ENCODE data around the gene GFPT2. TPM values are rescaled to one million over a fixed set of nuclear protein-coding genes. Genes with fewer than 3 reads are reported as not detected.
A peak's percentile ranks its signal among the peaks of the same experiment; 100 is the strongest.

The GFPT2 gene
- total and polyA plus RNA-seq, 7 donors: 1.2 to 42.7 (median 16.1) TPM

GRCh38 chr5:180332051-180332517 is 21.1 kb downstream of the GFPT2 start:
- H3K4me3 ChIP-seq: no peak overlapping the region
- peaks cover 0 to 22% (median 12%) of the 10 kb centered on the region in 4 donors for H3K4me1 ChIP-seq
- H3K36me3 ChIP-seq: peaks cover 0 to 22% (median 11%) of the 10 kb centered on the region in 4 donors
- DNase-seq: peak; percentile 66
- no peaks in the 10 kb centered on the region for H3K27me3 ChIP-seq
- TF ChIP-seq POLR2A (IDR thresholded peaks at IDR 0.05): no peak
- no peak for TF ChIP-seq POLR2AphosphoS5 (IDR thresholded peaks at IDR 0.05)
- no peak for TF ChIP-seq CTCF (IDR thresholded peaks at IDR 0.05)
- no peak for TF ChIP-seq EP300 (IDR thresholded peaks at IDR 0.05)
- H3K9me3 ChIP-seq: no peaks in the 10 kb centered on the region
- WGBS, 2 donors: 15 to 20% methylated on average over 13 of the region's 13 CpGs
- peak overlapping the region in 3 of 4 donors; percentile 63 to 69 (median 63) for H3K27ac ChIP-seq
- intact Hi-C loops (cut with DNase I): no loop called here

GRCh38 chr5:180331647-180331950 is 21.5 kb downstream of the GFPT2 start:
- Histone ChIP-seq H3K4me1 (peaks cover 0 to 22% (median 12%) of the 10 kb centered on the region in 4 donors), H3K4me3 (no peak overlapping the region), H3K9me3 (no peaks in the 10 kb centered on the region), H3K36me3 (peaks cover 0 to 18% (median 9%) of the 10 kb centered on the region in 4 donors), H3K27me3 (no peaks in the 10 kb centered on the region), H3K27ac (peak overlapping the region; percentile 49 to 69 (median 63))
- intact Hi-C loops (cut with DNase I): no loop called here
- TF ChIP-seq POLR2AphosphoS5 (IDR thresholded peaks at IDR 0.05) (no peak), CTCF (IDR thresholded peaks at IDR 0.05) (no peak), POLR2A (IDR thresholded peaks at IDR 0.05) (no peak), EP300 (IDR thresholded peaks at IDR 0.05) (no peak)
- no peak for DNase-seq
- 33 to 41% methylated on average over 7 of the region's 7 CpGs for WGBS, 2 donors

GRCh38 chr5:180330810-180331646 is 22.1 kb downstream of the GFPT2 start:
- WGBS, 2 donors: 66% methylated on average over 16 of the region's 16 CpGs
- peak; percentile 94 for DNase-seq
- H3K36me3 ChIP-seq: peaks cover 0 to 16% (median 6%) of the 10 kb centered on the region in 4 donors
- intact Hi-C loops (cut with DNase I): no loop called here
- H3K4me3 ChIP-seq: no peak overlapping the region
- H3K27me3 ChIP-seq: no peaks in the 10 kb centered on the region
- H3K9me3 ChIP-seq: no peaks in the 10 kb centered on the region
- peaks cover 0 to 20% (median 12%) of the 10 kb centered on the region in 4 donors for H3K4me1 ChIP-seq
- TF ChIP-seq POLR2A (IDR thresholded peaks at IDR 0.05) (no peak), EP300 (IDR thresholded peaks at IDR 0.05) (no peak), POLR2AphosphoS5 (IDR thresholded peaks at IDR 0.05) (peak in 3 of 4 donors; percentile 39 to 69 (median 52)), CTCF (IDR thresholded peaks at IDR 0.05) (no peak)
- H3K27ac ChIP-seq: peak overlapping the region; percentile 49 to 69 (median 63)

- Histone ChIP-seq H3K27ac (peak overlapping the region; percentile 22 to 69 (median 62)), H3K36me3 (peaks cover 0 to 16% (median 4%) of the 10 kb centered on the region in 4 donors), H3K4me1 (peaks cover 0 to 17% (median 11%) of the 10 kb centered on the region in 4 donors), H3K9me3 (no peaks in the 10 kb centered on the region), H3K4me3 (no peak overlapping the region), H3K27me3 (no peaks in the 10 kb centered on the region)
- WGBS, 2 donors: 75% methylated on average over 5 of the region's 5 CpGs
- intact Hi-C loops (cut with DNase I): no loop called here
- no peak for TF ChIP-seq POLR2A (IDR thresholded peaks at IDR 0.05)
- TF ChIP-seq EP300 (IDR thresholded peaks at IDR 0.05): no peak
- no peak for TF ChIP-seq CTCF (IDR thresholded peaks at IDR 0.05)
- no peak for TF ChIP-seq POLR2AphosphoS5 (IDR thresholded peaks at IDR 0.05)
- DNase-seq: no peak
Measured at GRCh38 chr5:180330270-180330648, 22.9 kb downstream of the GFPT2 start.

Measured in sigmoid colon (tissue), 7 donors.